NCI-H146 treated with DMSO at 0.1 percent for 48 hours (cell line): ENCODE measurements around the gene CRY2.

Experiments
- DNase-seq: peaks from one replicate; lab custom pipeline; 2025; ENCODE audit not compliant: unreplicated experiment; lab: John Stamatoyannopoulos, UW

The CRY2 gene

DNA sequence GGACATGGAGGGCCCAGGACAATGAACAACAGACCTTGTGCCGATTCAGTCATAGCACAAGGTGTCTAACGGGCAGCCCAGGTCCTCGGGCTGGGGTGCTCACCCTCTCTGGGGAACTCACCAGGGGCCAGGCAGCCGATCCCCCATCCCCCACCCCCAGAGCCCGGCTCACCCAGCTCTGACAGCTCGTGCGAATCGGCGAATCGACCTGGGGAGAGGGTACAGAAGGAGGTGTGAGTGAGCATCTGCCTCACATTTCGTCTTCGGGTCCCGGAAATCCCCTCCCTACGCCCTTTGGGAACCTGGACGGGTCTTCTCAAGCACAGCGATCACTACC, 70.0 kb downstream of the CRY2 start:
- no peak for DNase-seq

DNA sequence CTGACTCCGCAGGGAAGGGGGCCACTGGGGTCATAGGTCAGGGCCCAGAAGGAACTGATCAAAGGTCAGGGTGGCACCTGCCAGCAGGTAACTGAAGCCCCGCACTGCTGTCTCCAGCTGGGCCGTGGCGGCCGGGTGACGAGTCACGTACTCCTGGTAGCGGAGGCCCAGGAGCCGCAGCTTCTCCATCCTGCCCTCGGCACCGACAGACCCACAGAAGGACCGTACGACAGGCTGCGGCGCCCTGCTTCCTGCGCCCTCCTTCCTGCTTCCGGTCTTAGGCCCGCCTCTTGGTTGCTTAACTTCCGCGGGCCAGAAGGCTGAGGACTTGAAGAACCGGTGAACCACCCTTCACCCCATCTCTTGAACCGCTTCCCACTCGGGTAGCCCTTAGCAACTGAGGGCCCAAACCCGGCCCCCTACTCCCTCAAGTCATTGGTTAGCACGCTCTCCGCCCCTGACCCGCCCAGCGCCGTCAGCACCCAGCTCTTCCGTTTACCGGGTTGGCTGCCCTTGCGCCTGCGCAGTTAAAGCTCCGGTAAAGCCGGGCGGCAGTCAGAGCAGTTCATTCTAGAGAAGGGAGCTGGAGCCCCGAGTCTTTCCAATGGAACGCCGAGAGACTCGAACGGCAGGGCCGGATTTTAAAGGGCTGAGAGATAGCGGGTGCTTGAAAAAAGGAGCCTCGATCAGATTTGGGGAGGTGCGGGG, 70.5 kb downstream of the CRY2 start, which contains the start of gene PEX16:
Gene PEX16 (minus strand): TSS at position 255 of the 708 bp plus-strand sequence. CDS start 66 bp downstream, at position 189.
- peak; percentile 96 for DNase-seq

DNA sequence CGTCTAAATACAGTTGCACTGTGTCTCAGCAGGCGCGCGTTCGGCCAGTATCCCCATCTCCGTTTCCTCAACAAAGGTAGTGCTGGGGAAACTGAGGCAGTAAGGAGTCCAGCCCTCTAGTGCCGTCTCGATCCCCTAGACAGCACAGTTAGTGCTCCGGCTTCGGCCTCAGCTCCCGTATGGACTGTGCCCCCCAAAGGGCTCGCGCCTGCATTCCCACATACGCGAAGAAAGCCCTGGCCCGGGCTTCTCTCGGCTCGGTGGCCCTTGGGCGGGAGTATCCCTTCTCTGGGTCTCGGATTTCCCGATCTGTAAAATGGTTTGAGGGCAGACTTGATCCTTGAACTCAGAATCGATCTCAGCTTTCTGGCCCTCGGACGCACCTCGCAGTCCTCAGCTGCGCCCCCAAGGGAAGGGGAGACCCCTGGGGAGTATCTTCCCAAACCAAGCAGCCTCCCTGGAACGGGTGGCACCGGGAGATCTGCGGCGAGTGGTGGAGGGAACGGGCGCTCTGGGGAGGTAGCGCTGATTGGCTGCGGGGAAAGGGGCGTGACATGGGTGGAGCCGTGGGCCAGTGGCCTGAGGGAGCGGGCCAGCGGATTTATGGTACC, 71.2 kb downstream of the CRY2 start:
- DNase-seq, result peak; percentile 83

DNA sequence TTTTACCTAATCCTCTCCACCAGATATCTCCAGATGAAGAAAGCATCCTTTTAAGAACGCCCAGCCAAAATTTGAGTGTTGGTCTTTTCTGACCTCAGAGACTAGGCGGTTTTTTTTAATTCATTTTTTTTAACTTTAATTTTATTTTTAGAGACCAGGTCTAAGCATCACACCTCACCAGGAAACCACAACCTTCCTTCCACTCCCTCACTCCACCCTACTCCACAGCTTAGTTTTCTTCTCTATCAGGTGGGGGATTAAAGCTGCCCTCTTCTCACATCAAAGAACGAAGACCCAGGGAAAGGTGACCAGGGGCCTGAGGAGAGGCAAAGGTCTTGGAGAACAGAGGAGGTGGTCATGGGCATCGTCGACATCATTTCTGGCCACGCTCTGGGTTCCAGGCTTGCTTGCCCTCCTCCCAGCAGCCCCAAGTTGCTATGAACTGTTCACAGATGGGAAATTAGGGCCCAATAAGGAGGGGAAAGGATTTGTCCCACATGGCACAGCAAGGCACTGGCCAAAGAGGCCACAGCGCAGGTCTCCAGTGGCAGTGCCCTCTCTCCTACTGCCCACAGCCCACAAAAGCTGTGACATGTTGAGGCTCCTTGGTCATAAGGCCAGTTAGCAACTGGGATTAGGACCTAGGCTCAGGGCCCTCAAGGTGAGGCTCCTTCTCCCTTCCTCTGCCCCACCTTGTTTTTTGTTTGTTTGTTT, 71.8 kb downstream of the CRY2 start:
- DNase-seq, result no peak

DNA sequence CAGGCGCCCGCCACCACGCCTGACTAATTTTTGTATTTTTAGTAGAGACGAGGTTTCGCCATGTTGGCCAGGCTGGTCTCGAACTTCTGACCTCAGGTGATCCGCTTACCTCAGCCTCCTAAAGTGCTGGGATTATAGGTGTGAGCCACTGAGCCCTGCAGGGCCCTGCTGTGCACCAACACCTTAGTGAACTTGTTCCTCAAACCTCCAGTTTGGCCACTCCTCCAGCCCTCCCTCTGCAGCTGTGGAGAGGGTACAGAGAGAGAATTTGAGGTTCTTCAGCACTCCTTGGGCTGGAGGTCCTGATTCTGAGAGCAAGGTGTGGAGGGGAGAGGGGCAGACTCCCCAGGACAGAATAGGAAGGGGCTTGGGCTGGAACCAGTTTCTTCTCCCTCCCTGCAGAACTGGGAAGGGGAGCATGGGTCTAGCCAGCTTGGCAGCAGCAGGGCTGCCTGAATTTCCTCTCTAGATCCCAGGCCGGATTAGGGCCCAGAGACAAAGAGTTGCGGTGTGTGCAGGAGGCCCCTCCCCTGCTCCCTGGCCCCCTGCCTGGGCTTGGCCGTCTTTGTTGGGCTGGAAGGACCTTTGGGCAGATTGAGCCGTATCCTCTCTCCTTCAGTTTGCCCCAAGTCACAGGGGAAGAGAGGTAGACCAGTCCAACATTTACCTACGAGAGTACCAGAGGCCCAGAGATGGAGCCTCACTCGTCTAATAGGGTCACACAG, 72.7 kb downstream of the CRY2 start:
- no peak for DNase-seq

DNA sequence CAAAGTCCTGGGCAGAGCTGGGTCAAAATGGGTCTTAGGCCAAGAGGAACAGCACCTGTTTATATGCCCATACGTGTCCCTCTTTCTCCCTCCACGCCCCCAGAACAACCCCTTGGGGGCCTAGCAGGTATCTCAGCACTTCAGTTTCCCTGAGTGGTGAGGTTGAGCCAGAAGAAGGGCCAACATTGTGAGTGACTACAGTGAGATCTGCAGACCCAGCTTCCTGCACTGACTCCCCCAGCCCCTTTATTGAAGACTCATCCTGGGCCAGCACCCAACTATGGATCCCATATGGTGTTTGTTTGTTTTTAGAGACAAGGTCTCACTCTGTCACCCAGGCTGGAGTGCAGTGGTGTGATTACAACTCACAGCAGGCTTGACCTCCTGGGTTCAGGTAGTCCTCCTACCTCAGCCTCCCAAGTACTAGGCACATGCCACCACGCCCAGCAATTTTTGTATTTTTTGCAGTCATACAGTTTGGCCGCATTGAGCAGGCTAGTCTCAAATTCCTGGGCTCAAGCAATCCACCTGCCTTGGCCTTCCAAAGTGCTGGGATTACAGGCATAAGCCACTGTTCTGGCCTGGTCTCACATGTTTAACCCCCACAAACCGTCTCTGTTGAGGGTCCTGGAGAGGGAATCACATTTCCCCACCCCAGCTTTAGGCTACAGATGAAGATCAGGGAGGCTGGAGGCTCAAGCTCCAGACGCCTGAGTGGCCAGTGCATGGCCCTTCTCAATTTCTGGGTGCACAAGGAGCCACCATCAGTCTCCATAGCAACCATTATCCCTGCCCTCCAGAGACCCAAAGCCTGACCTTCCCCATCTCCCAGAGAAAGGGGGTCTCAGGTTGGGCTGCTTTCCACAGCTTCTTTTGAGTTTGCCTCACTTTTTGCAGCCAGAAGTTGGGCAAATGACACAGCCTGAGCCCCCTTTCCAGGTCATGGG, 73.5 kb downstream of the CRY2 start:
- no peak for DNase-seq

DNA sequence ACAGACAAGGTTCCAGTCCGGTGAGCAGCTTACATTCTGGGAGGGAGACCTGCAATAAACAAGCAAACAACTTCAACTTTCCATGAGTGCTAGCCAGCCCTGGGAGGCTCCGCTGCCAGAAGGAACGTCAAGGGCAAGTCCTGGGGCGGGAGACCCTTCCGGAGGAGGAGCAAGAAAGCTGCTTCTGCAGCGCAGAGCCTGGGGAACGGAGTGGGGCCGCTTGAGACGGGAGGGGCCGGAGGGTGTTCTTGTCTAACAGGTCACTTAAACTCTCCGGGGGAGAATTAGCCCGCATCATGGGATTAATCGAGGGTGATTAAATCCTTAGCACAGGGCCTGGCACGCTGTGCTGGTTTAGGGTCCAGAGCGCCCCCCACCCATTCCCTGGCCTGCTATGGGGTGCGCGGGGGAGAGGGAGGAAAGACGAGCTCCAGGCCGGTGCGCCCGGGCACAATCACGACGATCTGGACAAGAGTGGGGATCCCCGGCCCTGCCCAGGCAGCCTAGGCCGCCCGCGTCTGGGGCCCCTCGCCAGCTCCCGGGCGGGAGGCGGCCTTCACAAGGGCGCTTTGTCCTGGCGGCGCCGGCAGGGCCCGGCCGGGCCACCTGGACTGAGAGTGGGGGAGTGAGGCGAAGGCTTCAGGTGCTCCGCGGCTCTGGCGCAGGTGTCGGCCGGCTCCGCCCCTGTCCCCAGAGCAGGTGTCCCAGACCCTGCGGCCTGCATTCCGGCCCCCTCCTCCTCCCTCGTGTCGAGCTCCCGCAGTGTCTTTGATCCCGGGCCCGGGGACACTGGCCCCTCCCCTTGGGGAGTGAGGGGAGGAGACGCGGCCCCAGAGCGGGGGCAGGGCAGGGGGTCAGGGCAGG, 74.5 kb downstream of the CRY2 start:
- DNase-seq, result peak; percentile 91

DNA sequence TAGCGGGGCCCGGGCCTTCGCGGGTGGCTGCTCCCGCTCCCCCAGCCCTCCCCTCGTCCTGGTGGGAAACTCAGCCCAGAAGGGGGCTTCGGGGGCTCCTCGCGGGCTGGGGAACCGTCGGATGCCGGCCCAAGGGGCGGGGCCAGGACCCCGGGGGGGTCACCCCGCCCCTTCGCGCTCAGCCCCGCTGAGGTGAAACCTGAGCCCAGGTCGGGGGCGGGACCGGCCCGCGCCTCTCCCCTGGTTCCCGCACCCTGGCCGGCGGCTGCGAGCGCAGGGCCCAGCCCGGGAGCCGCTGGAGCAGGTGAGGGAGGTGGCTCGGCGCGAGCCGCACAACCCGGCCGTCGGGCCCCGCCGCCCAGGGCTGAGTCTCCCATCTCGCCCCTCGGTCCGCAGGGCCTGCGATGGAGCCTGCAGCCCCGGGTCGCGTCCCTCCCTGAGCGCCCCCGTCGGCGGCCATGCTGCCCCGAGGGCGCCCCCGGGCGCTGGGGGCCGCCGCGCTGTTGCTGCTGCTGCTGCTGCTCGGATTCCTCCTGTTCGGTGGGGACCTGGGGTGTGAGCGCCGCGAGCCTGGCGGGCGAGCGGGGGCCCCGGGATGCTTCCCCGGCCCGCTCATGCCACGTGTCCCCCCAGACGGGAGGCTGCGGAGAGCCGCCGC, 75.3 kb downstream of the CRY2 start, which contains the start of gene LARGE2:
Gene LARGE2 (plus strand): TSS at position 232 of the 658 bp plus-strand sequence. CDS start 227 bp downstream, at position 459.
- peak; percentile 55 for DNase-seq

DNA sequence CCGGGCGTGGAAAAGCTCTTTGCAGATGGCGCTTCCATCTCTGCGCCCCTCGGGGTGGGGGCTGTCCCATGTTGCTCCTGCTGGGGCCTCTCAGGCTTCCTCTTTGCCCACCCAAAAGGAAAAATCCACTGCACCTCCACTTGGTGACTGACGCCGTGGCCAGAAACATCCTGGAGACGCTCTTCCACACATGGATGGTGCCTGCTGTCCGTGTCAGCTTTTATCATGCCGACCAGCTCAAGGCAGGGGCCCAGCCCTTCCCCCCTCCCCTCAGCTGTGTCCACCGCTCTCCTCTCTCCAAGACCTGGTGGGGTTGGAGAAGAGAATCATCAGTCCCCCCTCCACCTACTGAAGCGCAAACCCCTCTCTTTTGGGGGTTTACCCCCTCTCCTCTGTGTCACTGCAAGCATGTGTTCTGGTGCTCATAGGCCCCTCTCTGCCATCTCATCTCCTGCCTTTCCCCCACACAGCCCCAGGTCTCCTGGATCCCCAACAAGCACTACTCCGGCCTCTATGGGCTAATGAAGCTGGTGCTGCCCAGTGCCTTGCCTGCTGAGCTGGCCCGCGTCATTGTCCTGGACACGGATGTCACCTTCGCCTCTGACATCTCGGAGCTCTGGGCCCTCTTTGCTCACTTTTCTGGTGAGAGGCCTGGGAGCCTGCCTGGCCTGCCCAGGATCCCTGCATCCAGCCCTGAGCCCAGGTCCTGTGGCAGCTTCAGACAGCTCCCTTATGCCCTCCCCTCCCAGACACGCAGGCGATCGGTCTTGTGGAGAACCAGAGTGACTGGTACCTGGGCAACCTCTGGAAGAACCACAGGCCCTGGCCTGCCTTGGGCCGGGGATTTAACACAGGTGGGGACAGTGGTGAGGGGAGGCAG, 77.0 kb downstream of the CRY2 start:
- no peak for DNase-seq

DNA sequence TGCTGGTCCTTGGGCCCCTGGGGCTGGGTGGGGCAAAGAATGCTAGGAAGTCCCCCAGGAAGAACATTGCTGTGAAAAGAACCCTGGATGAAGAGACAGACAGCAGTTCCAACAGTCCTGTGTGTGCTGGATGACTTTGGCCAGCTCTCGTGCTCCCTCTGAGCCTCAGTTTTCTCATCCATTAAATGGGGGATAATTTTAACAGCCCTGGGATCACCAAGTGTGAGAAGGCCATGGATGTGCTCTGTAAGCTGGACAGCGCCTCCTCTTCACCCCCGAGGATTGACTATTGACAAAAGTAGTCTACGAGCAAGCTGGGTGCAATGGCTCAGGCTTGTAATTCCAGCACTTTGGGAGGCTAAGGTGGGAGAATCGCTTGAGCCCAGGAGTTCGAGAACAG, 77.7 kb downstream of the CRY2 start:
- no peak for DNase-seq

DNA sequence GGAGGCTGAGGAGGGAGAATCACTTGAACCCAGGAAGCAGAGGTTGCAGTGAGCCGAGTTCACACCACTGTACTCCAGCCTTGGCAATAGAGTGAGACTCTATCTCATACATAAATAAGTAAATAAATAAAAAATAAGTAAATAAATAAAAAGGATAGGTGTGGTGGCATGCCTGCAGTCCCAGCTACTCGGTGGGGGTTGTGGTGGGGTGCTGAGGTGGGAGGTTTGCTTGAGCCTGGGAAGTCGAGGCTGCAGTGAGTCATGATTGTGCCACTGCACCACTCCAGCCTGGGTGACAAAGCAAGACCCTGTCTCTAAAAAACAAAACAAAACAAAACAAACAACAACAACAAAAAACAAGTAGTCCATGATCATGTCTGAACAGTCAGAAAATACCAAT, 78.3 kb downstream of the CRY2 start:
- no peak for DNase-seq

DNA sequence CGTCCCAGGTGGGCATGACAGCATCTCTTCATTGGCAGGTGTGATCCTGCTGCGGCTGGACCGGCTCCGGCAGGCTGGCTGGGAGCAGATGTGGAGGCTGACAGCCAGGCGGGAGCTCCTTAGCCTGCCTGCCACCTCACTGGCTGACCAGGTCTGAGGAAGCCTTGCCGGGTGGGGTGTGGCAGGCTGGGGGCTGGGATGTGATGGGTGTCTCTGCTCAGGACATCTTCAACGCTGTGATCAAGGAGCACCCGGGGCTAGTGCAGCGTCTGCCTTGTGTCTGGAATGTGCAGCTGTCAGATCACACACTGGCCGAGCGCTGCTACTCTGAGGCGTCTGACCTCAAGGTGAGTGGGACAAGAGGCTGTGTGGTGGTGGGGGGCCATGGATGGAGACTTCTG, 78.7 kb downstream of the CRY2 start:
- DNase-seq, result no peak

DNA sequence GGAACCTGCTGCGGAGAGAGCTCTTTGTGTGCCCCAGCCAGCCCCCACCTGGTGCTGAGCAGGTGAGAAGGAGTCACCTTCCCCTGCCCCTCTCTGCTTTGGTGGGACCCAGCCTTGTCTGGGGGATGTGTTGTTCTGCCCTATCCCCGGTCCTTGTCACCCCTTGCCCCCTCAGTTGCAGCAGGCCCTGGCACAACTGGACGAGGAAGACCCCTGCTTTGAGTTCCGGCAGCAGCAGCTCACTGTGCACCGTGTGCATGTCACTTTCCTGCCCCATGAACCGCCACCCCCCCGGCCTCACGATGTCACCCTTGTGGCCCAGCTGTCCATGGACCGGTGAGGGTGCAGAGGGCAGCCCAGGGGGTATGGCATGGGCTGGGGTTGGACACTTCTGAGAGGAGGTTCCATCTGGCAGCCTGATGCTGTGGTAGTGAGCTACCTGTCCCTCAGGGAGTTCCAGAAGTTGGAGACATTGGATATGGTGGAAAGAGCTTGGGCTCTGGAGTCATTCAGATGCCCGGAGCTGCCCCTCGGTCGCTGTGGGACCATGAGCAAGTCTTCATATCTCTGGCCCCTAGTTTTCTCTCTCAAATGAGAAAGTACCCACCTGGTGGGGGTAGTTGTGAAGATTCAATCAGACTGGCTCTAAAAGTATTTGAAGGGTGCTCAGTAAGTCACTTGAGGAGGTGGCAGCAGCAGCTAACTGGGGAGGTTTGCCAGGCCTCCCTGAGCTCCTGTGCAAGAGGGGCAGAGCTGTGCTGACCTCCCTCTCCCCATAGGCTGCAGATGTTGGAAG, 79.5 kb downstream of the CRY2 start:
- no peak for DNase-seq

DNA sequence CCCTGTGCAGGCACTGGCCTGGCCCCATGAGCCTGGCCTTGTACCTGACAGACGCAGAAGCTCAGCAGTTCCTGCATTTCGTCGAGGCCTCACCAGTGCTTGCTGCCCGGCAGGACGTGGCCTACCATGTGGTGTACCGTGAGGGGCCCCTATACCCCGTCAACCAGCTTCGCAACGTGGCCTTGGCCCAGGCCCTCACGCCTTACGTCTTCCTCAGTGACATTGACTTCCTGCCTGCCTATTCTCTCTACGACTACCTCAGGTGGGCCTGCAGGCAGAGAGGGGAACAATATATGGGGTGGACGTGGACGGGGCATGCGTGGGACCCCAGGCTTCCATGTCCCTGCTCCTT, 80.0 kb downstream of the CRY2 start:
- no peak for DNase-seq

DNA sequence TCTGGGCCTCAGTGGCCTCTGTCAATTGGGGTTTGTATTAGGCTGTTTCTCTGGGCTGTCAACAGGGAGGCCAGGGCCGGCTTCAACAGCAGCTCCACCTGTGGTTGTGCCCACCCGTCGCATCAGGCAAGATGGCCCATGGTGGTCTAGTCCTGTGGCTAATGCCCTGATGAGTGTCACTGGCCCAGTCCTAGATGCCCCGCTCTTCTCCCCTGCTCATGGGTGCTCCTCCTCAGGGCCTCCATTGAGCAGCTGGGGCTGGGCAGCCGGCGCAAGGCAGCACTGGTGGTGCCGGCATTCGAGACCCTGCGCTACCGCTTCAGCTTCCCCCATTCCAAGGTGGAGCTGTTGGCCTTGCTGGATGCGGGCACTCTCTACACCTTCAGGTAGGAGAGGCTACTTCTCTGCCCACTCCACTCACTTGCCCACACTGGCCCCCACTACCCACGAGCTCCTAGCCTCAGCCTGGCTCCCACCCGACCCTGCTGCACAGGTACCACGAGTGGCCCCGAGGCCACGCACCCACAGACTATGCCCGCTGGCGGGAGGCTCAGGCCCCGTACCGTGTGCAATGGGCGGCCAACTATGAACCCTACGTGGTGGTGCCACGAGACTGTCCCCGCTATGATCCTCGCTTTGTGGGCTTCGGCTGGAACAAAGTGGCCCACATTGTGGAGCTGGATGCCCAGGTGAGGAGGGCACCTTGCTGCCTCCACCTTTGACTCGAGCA, 80.6 kb downstream of the CRY2 start:
- DNase-seq, result no peak

DNA sequence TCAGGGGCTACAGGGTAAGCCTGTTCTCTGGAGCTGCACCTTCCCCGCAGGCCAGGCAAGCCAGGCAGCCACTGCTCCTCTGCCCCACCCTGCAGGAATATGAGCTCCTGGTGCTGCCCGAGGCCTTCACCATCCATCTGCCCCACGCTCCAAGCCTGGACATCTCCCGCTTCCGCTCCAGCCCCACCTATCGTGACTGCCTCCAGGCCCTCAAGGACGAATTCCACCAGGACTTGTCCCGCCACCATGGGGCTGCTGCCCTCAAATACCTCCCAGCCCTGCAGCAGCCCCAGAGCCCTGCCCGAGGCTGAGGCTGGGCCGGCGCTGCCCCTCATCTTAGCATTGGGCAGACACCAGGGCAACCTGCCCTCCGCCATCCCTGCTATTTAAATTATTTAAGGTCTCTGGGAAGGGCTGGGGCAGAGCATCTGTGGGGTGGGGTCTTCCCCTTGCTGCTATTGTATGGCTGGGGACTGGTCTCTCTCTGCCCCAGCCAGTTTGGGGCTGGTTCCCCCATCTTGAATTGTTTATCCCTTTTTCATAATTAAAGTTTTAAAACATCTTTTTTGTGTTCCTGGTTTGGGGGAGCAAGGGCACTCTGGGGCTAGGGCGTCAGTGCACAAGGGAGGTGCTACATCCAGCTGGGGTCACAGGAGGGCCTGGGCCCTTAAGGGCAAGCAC, 81.4 kb downstream of the CRY2 start:
- no peak for DNase-seq
